Vagina (tissue), 2 donors: Measurements from ENCODE around the gene NDUFS8. TPM values are rescaled to one million over a fixed set of nuclear protein-coding genes. Genes with fewer than 3 reads are reported as not detected.

ENCODE experiments used
- DNase-seq, 2 donors: peaks; one replicate each; pipeline ENCODE4 v3.0.0-alpha.2; 2017; ENCODE audit errors: extremely low spot score in 2 of 2
- H3K27ac ChIP-seq: fragments of 200-600 bp; sonication (generic); one replicate; pipeline ENCODE4 v1.5.1; 2019
- H3K27me3 ChIP-seq: fragments of 200-600 bp; sonication (generic); one replicate; pipeline ENCODE4 v1.5.1; 2019
- H3K36me3 ChIP-seq, 2 donors: fragments of 200-600 bp; sonication (generic); one replicate each; pipeline ENCODE4 v1.5.1; 2017 to 2019
- H3K4me1 ChIP-seq: fragments of 200-600 bp; sonication (generic); one replicate; pipeline ENCODE4 v1.5.1; 2019
- H3K4me3 ChIP-seq, 2 donors: fragments of 200-600 bp; sonication (generic); 1 replicate in 1 of 2; 2 replicates in 1 of 2; pipeline ENCODE4 v1.5.1; 2016 to 2019
- H3K9me3 ChIP-seq: fragments of 200-600 bp; sonication (generic); one replicate; pipeline ENCODE4 v1.5.1; 2019
- POLR2A ChIP-seq, 2 donors: fragments of 450-650 bp; IDR thresholded peaks; one replicate each; pipeline ENCODE4 v1.6.1; 2017; ENCODE audit warnings: antibody characterized with exemption in 2 of 2, mild to moderate bottlenecking in 2 of 2, moderate library complexity in 2 of 2
- POLR2AphosphoS5 ChIP-seq, 2 donors: sonication (generic); formaldehyde crosslinking; IDR thresholded peaks; one replicate each; pipeline ENCODE4 v1.9.0; 2017; ENCODE audit warnings: antibody characterized with exemption in 2 of 2, mild to moderate bottlenecking in 2 of 2, low read depth in 1 of 2; ENCODE audit not compliant: insufficient read depth in 1 of 2
- intact Hi-C: fragments of 100-400 bp; cut with DNase I; formaldehyde crosslinking; loops from one replicate; pipeline ENCODE4 v1.15.1; 2023
- total RNA-seq: library from RNA; depleted of rRNA; stranded (reverse); fragments of >200 nt; gene quantifications from one replicate; pipeline ENCODE4 v1.2.3, GENCODE V29; 2016
- TF ChIP-seq, protein P1 (sequence below), 3 experiments: fragments of 450-650 bp in 2 of 3; fragments of 200-600 bp in 1 of 3; sonication (generic) in 1 of 3; IDR thresholded peaks; one replicate each; pipeline ENCODE4 v1.5.1; 2017 to 2019; ENCODE audit warnings: antibody characterized with exemption in 3 of 3, mild to moderate bottlenecking in 2 of 3, moderate library complexity in 2 of 3

The NDUFS8 gene
- total RNA-seq, 1 donor from 2014 or later = 118 TPM

DNA sequence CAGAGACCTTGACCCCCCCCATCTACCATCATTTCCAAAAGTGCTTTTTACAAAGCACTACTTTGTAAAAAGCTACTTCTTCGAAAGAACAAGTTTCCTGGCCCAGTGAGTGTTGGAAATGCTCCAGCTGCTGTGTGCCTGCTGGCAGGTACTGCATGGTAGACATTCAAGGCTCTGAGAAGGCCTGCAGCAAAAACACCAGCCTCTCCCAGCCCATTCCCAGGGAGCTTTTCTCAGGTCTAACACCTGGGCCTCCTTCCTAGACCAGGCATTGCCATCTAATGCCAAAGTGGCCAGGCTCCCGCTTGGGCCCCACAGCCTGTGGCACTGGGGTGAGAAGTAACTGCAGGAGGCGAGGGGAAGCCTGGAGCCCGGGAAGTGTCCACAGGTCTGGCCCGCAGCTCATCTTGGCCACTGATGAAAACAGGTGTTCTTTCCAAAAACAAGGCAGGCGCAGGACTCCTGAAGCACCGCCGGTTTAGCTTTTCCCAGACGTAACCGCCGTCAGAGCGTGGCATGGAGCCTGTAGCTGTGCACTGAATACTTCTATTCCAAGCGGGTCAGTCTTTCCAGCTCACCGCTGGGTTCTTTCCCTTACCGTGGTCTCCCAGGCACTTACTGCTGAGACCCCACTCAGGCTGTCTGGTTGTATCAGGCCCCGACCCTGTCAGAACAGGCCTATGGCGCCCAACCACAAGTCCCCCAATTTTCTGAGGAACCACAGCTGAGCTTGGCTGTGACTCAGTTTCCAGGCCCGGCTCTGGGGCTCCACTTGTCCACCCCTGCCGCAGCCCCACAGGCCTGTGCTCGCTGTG lies 7.1 kb downstream of the NDUFS8 start:
- Histone ChIP-seq H3K27ac (peak overlapping the region; percentile 96), H3K9me3 (no peaks in the 10 kb centered on the region), H3K36me3 (peaks cover 0 to 17% of the 10 kb centered on the region in 2 donors), H3K4me3 (peak overlapping the region in 1 of 2 donors; percentile 90), H3K27me3 (no peaks in the 10 kb centered on the region), H3K4me1 (peaks cover 57% of the 10 kb centered on the region)
- DNase-seq = no peak
- no peak for TF ChIP-seq POLR2A (IDR thresholded peaks at IDR 0.05)
- TF ChIP-seq, protein P1, sequence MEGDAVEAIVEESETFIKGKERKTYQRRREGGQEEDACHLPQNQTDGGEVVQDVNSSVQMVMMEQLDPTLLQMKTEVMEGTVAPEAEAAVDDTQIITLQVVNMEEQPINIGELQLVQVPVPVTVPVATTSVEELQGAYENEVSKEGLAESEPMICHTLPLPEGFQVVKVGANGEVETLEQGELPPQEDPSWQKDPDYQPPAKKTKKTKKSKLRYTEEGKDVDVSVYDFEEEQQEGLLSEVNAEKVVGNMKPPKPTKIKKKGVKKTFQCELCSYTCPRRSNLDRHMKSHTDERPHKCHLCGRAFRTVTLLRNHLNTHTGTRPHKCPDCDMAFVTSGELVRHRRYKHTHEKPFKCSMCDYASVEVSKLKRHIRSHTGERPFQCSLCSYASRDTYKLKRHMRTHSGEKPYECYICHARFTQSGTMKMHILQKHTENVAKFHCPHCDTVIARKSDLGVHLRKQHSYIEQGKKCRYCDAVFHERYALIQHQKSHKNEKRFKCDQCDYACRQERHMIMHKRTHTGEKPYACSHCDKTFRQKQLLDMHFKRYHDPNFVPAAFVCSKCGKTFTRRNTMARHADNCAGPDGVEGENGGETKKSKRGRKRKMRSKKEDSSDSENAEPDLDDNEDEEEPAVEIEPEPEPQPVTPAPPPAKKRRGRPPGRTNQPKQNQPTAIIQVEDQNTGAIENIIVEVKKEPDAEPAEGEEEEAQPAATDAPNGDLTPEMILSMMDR (IDR thresholded peaks at IDR 0.05) = no peak
- no peak for TF ChIP-seq POLR2AphosphoS5 (IDR thresholded peaks at IDR 0.05; ENCODE audit: insufficient read depth in 1 of 2, low read depth in 1 of 2)
- intact Hi-C loops = no loop called here

DNA sequence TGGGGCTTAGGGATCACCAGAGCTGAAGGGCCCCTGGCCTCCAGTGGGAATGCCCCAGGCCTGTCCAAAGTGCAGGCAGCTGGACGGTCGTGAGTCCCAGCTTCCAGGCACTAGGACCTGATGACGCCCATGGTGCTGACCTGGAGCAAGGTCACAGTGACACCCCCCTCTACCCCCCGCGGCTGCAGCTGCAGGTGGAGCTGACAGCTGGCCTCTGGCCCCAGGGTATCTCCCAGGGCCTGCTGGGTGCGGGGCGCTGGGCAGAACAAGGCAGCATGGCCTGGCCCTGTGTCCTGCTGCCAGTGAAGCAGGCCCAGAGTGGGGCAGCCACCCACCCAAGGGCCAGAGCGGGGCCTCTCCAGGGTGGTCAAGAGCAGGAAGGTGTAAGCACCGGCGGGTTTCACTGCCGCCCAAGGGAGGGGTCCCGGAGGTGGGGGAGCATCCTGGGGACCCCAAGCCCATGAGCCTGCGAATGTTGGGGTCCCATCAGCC lies 7.8 kb downstream of the NDUFS8 start:
- Histone ChIP-seq H3K36me3 (peaks cover 0 to 12% of the 10 kb centered on the region in 2 donors), H3K27me3 (no peaks in the 10 kb centered on the region), H3K4me1 (peaks cover 64% of the 10 kb centered on the region), H3K9me3 (no peaks in the 10 kb centered on the region), H3K4me3 (peak overlapping the region; percentile 84 to 90), H3K27ac (peak overlapping the region; percentile 96)
- DNase-seq = no peak
- TF ChIP-seq POLR2A (IDR thresholded peaks at IDR 0.05) = no peak
- TF ChIP-seq, protein P1 (IDR thresholded peaks at IDR 0.05) = no peak
- TF ChIP-seq POLR2AphosphoS5 (IDR thresholded peaks at IDR 0.05; ENCODE audit: insufficient read depth in 1 of 2, low read depth in 1 of 2) = no peak
- intact Hi-C loops = no loop called here

DNA sequence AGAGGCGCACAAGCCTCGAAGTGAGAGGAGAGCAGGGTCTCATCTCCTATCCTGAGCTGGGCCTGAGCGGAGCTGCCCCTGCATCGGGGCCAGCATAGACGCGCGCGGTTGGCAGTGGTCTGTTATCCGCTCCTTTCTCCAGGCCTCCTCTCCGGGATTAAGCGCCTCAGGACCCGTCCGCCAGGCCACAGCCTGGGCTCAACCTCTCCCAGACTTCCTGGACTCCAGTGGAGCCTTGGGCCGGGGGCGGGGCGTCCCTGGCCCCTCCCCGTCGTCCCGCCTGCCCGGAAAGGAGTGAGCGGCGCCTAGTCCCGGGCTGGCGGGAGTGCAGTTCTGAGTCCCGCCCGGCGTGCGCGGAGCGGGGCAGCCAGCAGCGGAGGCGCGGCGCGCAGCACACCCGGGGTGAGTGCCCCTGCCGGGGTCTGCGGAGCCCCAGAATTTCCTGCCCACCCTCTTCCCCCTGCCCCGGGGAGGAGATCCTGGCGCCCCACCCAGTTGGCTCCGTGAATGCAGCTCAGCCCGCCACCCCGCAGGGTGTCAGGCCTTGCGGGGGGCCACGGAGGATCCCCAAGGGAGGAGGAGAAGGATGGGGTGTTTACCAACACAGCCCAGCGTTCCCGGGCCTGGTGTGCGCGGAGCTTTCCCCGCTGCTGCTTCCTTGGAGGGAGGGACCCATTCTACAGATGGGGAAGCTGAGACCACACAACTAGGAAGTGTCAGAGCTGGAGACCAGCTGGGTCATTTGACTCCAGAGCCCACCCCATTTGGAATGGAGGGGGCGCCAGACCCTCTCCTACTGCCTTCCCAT lies 8.4 kb downstream of the NDUFS8 start, which contains the start of gene TCIRG1:
Gene TCIRG1 (plus strand): TSS at position 308 of the 808 bp plus-strand sequence. CDS start 2,247 bp downstream, outside the sequence.
- H3K27ac ChIP-seq = peak within 1 kb of the TSS; percentile 96
- H3K9me3 ChIP-seq = no peaks in the 10 kb centered on the region
- TF ChIP-seq POLR2AphosphoS5 (IDR thresholded peaks at IDR 0.05; ENCODE audit: insufficient read depth in 1 of 2, low read depth in 1 of 2) = peak; percentile 46 to 98
- TF ChIP-seq, protein P1 (IDR thresholded peaks at IDR 0.05) = peak in 1 of 3 experiments; percentile 42
- TF ChIP-seq POLR2A (IDR thresholded peaks at IDR 0.05) = peak; percentile 86 to 96
- intact Hi-C loops = no loop called here
- peaks cover 0 to 6% of the 10 kb centered on the region in 2 donors for H3K36me3 ChIP-seq
- no peaks in the 10 kb centered on the region for H3K27me3 ChIP-seq
- H3K4me1 ChIP-seq = peaks cover 69% of the 10 kb centered on the region
- no peak for DNase-seq
- H3K4me3 ChIP-seq = peak within 1 kb of the TSS; percentile 84 to 90

DNA sequence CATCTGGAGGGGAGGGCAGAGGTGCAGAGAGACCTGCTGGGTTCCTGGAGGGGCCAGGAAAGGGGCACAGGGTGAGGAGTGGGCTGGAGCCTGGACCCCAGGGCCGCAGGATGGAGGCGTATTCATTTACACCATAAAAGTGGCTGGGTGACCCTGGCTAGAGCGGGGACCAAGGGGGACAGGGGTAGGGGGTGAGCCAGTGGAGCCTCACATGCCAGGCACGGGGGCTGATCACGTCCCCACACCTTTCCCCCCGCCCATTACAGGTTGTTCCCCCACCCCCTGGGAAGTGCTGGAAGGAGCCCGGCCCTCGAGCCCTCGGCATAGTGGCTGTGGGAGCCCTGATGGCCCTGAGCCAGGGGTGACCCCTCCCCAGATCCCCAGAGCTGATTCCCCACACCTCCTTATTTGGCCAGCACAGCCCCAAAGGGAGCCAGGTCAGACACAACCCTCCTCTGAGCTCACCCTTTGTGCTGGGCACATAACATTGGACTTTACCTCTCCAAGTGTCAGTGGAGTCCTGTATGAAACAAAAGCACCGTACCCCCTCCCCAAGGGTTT lies 9.1 kb downstream of the NDUFS8 start:
- H3K27me3 ChIP-seq = no peaks in the 10 kb centered on the region
- peaks cover 76% of the 10 kb centered on the region for H3K4me1 ChIP-seq
- H3K9me3 ChIP-seq = no peaks in the 10 kb centered on the region
- TF ChIP-seq POLR2AphosphoS5 (IDR thresholded peaks at IDR 0.05; ENCODE audit: insufficient read depth in 1 of 2, low read depth in 1 of 2) = no peak
- TF ChIP-seq, protein P1 (IDR thresholded peaks at IDR 0.05) = no peak
- H3K36me3 ChIP-seq = peaks cover 0 to 1% of the 10 kb centered on the region in 2 donors
- peak overlapping the region; percentile 84 to 90 for H3K4me3 ChIP-seq
- intact Hi-C loops = no loop called here
- H3K27ac ChIP-seq = peak overlapping the region; percentile 96
- no peak for DNase-seq
